Astrocyte of the spinal cord (primary cell): ENCODE results near the gene SNX9.

Experiments
- DNase-seq: peaks from one replicate; pipeline ENCODE4 v3.0.0; 2011; ENCODE audit warnings: low read depth, low spot score
- H3K4me3 ChIP-seq: 2 replicates; pipeline ENCODE4 v1.5.1; 2011; ENCODE audit warnings: low read depth, mild to moderate bottlenecking, low read length, moderate library complexity
- CTCF ChIP-seq: IDR thresholded peaks from 2 replicates; pipeline ENCODE4 v1.5.1; 2012; ENCODE audit warnings: low read depth, mild to moderate bottlenecking, low read length, inconsistent platforms
- in situ Hi-C: cut with HindIII; loops from 2 replicates; pipeline ENCODE4 v1.10.0; 2017; ENCODE audit warnings: low sequenced_read_pairs

Gene SNX9

GRCh38 chr6:157911786-157912185 lies 88.7 kb downstream of the SNX9 start:
- no peak for DNase-seq
- TF ChIP-seq CTCF: no peak
- in situ Hi-C loops: no loop called here
- H3K4me3 ChIP-seq: no peak overlapping the region

DNA sequence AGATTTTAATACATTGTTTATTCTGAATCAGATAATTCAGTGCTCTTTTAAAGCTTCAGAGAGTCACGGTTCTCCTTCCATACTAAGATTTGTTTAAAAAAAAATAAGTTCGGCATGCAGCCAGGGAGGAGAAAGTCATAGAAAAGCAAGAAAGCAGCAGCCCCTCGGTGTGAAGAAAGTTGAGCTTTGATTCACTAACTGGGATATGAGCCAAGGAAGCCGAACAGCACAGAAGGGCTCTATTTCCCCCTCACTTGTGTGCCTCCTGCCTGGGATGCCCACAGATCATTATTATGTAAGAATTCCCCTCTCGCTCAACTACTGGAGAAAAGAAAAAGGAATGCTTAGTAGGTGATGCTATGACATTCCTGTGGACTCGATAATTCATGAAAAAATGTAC lies 89.3 kb downstream of the SNX9 start:
- peak; percentile 95 for DNase-seq
- in situ Hi-C loops: no loop called here
- no peak for TF ChIP-seq CTCF
- no peak overlapping the region for H3K4me3 ChIP-seq

DNA sequence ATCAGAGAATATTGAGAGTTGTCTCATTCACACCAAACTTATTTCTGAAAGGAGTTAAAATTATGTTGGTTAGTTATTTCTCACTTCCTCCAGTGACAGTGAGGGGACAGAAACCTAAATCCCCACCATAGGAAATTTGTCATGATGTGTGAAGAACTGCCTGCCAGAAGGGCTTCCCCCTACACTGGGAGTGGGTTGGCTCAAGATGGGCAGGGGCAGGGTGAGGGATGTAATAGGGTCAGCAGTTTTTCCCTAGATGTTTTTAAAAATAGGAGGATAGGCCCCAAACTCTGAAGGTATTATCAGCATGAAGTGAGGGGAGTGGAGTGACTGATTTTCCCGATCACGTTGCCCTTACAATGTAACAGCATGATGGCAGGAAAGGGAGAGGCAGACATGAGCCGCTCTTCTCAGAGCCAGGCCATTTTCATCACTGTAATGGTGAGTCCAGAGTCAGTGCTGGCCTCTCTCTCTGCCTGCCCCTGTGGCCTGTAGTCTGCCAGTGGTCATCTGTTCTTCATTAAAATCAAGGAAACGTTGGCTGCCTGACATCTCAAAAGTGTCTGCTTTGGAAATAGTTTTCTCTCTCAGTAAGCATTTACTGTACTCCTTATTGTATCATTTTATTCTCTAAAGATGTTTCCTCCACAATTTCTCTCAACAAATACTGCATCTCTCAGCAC lies 98.8 kb downstream of the SNX9 start:
- no peak overlapping the region for H3K4me3 ChIP-seq
- no peak for TF ChIP-seq CTCF
- DNase-seq: peak; percentile 39
- in situ Hi-C loops: no loop called here

GRCh38 chr6:157925771-157926170 lies 102.7 kb downstream of the SNX9 start:
- in situ Hi-C loops: no loop called here
- no peak for DNase-seq
- no peak for TF ChIP-seq CTCF
- no peak overlapping the region for H3K4me3 ChIP-seq

GRCh38 chr6:157927011-157927410 lies 104.0 kb downstream of the SNX9 start:
- no peak for DNase-seq
- TF ChIP-seq CTCF: no peak
- no peak overlapping the region for H3K4me3 ChIP-seq
- in situ Hi-C loops: no loop called here

DNA sequence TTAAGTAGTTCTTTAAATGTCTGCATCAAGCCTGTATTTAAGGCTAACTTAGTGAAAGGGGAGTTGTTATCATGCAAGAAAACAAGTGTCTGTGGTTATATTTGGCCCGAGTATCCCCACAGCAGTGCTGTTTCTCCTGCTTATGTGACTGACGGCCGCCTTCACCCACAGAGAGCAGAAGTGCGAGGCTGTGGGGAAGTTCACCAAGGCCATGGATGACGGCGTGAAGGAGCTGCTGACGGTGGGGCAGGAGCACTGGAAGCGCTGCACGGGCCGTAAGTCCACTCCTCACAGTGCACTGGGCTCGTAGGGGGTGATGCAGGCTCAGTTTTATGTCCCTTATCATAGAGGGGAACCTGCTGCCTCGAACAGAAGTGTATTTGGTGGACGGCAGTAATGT lies 105.4 kb downstream of the SNX9 start:
- no peak for DNase-seq
- H3K4me3 ChIP-seq: no peak overlapping the region
- in situ Hi-C loops: no loop called here
- TF ChIP-seq CTCF: no peak

DNA sequence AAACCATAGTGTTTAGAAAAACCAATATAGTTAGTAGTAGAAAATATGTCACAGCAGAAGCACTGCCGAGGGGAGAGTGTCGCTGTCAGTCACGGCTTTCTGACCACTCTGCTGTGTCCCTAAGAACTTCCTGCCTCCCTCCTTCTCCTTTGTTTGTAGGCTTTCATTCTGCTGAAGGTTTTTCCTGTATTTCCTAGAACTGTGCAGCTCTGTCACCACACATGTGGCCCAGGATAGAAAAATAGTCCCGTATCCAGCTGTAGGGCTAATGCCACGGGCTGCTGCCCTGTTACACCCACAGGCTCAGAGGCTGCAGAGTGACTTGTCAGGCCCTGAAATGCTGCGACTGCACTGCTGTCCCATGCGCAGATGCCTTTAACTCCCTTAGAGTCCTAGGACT lies 106.0 kb downstream of the SNX9 start:
- no peak for DNase-seq
- no peak for TF ChIP-seq CTCF
- in situ Hi-C loops: no loop called here
- H3K4me3 ChIP-seq: no peak overlapping the region
